ENCODE measurements around the gene CGB5.
"Not testable (repeated sequence)": the region's sequence is repeated elsewhere in the genome, so short reads cannot be mapped to it uniquely, and the experiment has no call there.

Gene CGB5

DNA sequence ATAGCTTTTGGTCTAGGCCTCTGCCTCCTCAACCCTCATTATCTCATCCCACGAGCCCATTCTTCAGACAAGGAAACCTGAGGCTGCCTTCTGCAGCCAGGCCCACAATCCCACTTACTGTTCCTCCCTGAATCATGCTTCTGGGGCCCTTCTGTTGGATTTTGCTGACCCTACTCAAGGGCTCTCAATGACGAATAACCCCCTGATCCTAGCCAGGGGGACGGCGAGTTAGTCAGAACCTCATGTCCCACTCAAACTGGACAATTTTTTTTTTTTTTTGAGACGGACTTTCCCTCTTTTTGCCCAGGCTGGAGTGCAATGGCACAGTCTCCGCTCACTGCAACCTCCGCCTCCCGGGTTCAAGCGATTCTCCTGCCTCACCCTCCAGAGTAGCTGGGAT is 21.5 kb upstream of the CGB5 start:
- no peak for DNase-seq

DNA sequence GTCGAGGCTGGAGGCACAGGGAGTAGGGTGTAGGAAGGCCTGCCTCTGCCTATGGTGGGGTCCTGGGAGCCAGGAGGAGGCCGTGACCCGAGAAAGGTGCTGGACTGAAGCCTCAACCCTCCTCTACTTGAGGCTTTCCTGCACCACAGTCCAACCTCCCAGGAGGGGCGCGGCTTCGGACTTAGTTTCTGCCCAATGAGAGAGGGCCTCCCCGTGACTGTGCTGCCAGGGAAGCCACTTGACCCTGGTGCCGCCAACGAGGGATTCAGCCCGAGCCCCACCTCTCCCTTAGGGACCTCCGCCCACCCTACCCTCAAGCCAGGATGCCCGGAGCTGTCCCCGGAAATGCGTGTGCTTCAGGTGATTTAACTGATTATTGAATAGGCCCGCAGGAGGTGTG is 19.4 kb upstream of the CGB5 start, which contains the start of gene CGB3:
Gene CGB3 (minus strand): TSS at position 101 of the 400 bp plus-strand sequence. CDS start 362 bp downstream, outside the sequence.
- not testable (repeated sequence) for DNase-seq

DNA sequence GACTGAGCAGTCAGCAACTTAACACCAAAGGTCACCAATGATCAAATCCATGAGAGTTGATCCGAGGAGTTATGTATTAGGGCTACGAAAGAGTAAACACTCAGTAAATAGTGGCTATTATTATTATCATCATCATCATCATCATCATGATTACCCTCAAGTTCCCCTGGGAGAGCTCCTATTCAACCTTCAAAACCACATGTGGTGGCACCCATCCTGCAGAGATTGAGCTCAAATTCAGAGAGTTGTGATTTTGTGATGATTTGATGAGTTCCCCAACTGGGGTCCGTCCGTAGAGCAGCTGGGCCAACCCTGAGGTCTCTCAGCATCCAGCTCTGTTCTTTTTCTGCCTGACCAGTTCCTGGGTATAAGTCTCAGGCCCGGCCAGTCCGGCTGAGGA is 18.6 kb upstream of the CGB5 start:
- not testable (repeated sequence) for DNase-seq

GRCh38 chr19:49025599-49025998 is 18.0 kb upstream of the CGB5 start:
- not testable (repeated sequence) for DNase-seq

DNA sequence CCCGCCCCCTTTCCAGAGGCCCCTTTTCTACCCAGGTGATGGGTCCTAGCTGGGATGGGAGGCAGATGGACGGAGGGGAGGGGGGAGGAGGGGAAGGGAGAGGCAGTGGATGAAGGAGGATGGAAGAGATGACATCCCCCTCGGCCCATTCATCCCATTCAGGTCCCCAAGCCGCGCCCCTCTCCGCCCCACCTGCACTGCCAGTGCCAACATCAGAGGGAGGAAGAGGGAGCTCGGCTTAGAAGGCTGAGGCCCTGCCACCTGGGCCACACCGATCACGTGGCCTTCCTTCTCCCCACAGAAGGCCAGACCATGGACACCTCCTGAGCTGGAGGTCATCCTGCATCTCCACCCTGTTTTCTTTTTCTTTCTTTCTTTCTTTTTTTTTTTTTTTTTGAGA is 15.0 kb upstream of the CGB5 start:
- DNase-seq = not testable (repeated sequence)

DNA sequence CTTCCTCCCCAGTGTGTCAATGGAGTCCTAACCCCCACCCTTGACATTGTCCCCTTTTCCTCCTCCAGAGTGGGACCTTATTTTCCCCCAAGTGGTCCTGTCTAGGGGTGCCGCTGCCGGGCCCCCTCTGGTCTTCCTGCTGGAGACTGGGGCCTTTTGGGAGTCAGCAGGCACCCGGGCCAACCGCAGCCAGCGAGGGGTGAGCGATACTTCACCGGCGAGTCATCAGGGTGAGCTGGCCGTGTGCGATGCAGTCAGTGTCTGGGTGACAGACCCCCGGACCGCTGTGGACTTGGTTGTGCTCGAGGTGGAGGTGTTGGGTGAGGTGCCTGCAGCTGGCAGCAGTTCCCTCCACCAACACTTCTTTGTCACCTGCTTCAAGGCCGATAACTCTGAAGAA is 13.9 kb upstream of the CGB5 start:
- DNase-seq = not testable (repeated sequence)

DNA sequence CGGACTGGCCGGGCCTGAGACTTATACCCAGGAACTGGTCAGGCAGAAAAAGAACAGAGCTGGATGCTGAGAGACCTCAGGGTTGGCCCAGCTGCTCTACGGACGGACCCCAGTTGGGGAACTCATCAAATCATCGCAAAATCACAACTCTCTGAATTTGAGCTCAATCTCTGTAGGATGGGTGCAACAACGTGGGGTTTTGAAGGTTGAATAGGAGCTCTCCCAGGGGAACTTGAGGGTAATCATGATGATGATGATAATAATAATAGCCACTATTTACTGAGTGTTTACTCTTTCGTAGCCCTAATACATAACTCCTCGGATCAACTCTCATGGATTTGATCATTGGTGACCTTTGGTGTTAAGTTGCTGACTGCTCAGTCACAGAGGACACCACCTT is 13.3 kb upstream of the CGB5 start:
- not testable (repeated sequence) for DNase-seq

DNA sequence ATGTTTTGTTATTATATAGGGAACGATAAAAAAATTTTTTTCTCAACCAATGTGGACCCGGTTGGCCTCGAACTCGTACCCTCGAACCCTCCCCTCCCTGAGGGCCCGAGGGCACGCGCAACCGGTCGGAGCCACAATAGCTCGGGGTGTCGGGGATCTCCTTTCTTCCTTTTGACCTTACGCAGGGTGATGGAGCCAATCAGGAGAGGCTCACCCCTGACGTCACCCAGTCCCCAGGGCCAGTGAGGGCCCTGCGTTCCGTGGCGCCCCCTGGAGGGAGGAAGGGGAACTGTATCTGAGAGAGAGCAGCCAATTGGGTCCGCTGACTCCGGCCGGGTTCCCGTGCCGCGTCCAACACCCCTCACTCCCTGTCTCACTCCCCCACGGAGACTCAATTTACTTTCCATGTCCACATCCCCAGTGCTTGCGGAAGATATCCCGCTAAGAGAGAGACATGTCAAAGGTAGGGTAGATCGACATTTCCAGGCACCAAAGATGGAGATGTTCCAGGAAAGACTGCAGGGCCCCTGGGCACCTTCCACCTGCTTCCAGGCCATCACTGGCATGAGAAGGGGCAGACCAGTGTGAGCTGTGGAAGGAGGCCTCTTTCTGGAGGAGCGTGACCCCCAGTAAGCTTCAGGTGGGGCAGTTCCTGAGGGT is 11.9 kb upstream of the CGB5 start, which contains the start of gene CGB2:
Gene CGB2 (plus strand): TSS at position 249 of the 660 bp plus-strand sequence. CDS start 206 bp downstream, at position 455.
- DNase-seq = peak; percentile 54

GRCh38 chr19:49036815-49037214 is 6.8 kb upstream of the CGB5 start, which contains the start of gene CGB1:
Gene CGB1, minus strand, starts transcription at chr19:49036895. Its CDS starts 184 bp downstream, at chr19:49036711.
- DNase-seq = peak; percentile 40

DNA sequence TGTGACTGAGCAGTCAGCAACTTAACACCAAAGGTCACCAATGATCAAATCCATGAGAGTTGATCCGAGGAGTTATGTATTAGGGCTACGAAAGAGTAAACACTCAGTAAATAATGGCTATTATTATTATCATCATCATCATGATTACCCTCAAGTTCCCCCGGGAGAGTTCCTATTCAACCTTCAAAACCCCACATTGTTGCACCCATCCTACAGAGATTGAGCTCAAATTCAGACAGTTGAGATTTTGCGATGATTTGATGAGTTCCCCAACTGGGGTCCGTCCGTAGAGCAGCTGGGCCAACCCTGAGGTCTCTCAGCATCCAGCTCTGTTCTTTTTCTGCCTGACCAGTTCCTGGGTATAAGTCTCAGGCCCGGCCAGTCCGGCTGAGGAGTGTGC is 5.5 kb upstream of the CGB5 start:
- not testable (repeated sequence) for DNase-seq

DNA sequence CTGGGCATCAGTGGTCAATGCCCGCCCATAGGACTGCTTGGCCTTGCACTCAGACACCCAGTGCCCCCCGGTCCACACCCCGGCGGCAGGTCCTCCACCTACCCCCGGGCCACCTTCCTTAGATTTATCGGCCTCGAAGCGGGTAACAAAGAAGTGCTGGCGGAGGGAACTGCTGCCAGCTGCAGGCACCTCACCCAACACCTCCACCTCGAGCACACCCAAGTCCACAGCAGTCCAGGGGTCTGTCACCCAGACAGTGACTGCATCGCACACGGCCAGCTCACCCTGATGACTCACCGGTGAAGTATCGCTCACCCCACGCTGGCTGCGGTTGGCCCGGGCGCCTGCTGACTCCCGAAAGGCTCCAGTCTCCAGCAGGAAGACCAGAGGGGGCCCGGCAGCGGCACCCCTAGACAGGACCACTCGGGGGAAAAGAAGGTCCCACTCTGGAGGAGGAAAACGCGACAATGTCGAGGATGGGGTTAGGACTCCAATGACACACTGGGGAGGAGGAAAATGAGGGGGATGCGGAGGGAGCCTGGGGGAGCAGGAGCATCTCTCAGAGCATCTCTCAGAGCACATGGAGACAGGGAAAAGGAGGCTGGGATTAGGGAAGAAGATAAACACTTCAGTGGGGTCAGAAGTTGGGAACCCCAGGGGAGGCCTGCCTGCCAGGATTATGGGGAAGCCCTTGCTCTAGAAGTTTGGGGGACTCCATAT is 4.9 kb upstream of the CGB5 start:
- DNase-seq = not testable (repeated sequence)

DNA sequence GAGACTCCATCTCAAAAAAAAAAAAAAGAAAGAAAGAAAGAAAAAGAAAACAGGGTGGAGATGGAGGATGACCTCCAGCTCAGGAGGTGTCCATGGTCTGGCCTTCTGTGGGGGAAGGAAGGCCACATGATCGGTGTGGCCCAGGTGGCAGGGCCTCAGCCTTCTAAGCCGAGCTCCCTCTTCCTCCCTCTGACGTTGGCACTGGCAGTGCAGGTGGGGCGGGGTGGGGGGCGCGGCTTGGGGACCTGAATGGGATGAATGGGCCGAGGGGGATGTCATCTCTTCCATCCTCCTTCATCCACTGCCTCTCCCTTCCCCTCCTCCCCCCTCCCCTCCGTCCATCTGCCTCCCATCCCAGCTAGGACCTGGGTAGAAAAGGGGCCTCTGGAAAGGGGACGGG is 3.9 kb upstream of the CGB5 start:
- DNase-seq = not testable (repeated sequence)

DNA sequence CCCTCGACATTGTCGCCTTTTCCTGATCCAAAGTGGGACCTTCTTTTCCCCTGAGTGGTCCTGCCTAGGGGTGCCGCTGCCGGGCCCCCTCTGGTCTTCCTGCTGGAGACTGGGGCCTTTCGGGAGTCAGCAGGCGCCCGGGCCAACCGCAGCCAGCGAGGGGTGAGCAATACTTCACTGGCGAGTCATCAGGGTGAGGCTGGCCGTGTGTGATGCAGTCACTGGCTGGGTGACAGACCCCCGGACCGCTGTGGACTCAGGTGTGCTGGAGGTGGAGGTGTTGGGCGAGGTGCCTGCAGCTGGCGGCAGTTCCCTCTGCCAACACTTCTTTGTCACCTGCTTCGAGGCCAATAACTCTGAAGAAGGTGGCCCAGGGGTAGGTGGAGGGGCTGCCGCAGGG is 1.5 kb upstream of the CGB5 start:
- DNase-seq = no peak

DNA sequence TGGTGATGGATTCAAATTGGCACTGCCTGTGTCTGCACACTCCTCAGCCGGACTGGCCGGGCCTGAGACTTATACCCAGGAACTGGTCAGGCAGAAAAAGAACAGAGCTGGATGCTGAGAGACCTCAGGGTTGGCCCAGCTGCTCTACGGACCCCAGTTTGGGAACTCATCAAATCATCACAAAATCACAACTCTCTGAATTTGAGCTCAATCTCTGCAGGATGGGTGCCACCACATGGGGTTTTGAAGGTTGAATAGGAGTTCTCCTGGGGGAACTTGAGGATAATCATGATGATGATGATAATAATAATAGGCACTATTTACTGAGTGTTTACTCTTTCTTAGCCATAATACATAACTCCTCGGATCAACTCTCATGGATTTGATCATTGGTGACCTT is 982 bp upstream of the CGB5 start:
- DNase-seq = not testable (repeated sequence)

GRCh38 chr19:49049011-49049410 is 5.4 kb downstream of the CGB5 start, which contains the start of gene CGB8:
Gene CGB8, minus strand, starts transcription at chr19:49049111. Its CDS starts 372 bp downstream, at chr19:49048739.
- not testable (repeated sequence) for DNase-seq

GRCh38 chr19:49049834-49050233 is 6.2 kb downstream of the CGB5 start:
- not testable (repeated sequence) for DNase-seq

GRCh38 chr19:49050376-49051033 is 6.9 kb downstream of the CGB5 start:
- not testable (repeated sequence) for DNase-seq

GRCh38 chr19:49056101-49056901 is 12.7 kb downstream of the CGB5 start:
- DNase-seq = peak; percentile 66

DNA sequence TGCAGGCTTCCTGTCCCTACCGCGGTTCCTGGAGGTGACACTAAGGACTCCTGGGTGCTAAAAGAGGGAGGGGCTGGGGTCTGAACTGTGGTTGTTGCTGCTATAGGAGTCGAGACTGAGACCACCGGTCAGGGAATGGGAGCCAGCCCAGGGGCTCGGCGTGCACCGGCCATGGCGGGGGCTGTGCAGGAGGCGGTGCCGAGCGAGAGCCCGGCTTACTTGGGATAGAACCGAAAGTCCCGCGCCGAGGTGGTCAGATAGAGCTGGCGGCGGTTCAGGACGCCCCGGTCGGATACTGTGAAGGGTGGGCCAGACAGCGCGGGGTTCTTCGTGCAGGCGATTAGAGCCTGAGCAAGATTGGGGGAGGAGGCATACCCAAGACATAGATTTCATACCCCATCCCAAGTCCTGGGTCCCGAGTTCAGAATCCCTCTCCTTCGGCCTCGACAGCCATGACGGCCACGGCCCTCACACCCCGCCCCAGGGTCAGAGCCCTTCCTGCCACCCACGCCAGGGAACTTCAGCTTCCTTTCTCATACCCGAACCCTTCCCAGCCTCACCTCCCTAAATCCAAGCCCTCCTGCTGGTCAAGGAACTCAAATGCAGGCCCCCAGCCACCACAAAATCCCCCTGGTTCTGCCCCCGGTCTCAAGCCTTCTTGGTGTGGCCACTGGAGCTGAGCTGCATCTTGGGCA is 13.4 kb downstream of the CGB5 start:
- DNase-seq = not testable (repeated sequence)

GRCh38 chr19:49057636-49058234 is 14.1 kb downstream of the CGB5 start, which contains the start of gene CGB7:
Gene CGB7, minus strand, starts transcription at chr19:49057749. Its CDS starts 2,374 bp downstream, at chr19:49055375.
- DNase-seq = peak; percentile 47

GRCh38 chr19:49058562-49058961 is 14.9 kb downstream of the CGB5 start:
- peak; percentile 22 for DNase-seq
